GM23338 (cell line): ENCODE measurements around the gene POU2AF3.
A peak's percentile ranks its signal among the peaks of the same experiment; 100 is the strongest.

Experiments
- CREB1 ChIP-seq: fragments of 250-450 bp; sonication (Bioruptor Pico); IDR thresholded peaks from 2 replicates; pipeline ENCODE4 v1.5.0; 2020; ENCODE audit warnings: low read depth, mild to moderate bottlenecking, moderate library complexity
- EZH2 ChIP-seq: fragments of 200-600 bp; sonication (generic); IDR thresholded peaks from one replicate; pipeline ENCODE4 v1.8.0; 2017; ENCODE audit warnings: antibody characterized with exemption, mild to moderate bottlenecking, low read depth; ENCODE audit not compliant: unreplicated experiment
- POLR2AphosphoS5 ChIP-seq: IDR thresholded peaks from 2 replicates; pipeline ENCODE4 v1.6.1; 2016; ENCODE audit warnings: antibody characterized with exemption, low read depth
- TF ChIP-seq, protein P1 (sequence below), 2 experiments: fragments of 200-600 bp in 1 of 2; sonication (generic) in 1 of 2; conservative IDR thresholded peaks; 2 replicates each; pipeline versions ENCODE4 v1.5.1 to v1.6.1; 2016 to 2017; ENCODE audit warnings: antibody characterized with exemption in 2 of 2, low read depth in 2 of 2, mild to moderate bottlenecking in 2 of 2, moderate library complexity in 1 of 2
- TF ChIP-seq, protein P2 (sequence below): IDR thresholded peaks from one replicate; pipeline ENCODE4 v1.6.1; 2018; ENCODE audit warnings: antibody characterized with exemption; ENCODE audit not compliant: unreplicated experiment
- TF ChIP-seq, protein P3 (sequence below): IDR thresholded peaks from 2 replicates; pipeline ENCODE4 v1.6.1; 2016; ENCODE audit warnings: antibody characterized with exemption

DNA sequence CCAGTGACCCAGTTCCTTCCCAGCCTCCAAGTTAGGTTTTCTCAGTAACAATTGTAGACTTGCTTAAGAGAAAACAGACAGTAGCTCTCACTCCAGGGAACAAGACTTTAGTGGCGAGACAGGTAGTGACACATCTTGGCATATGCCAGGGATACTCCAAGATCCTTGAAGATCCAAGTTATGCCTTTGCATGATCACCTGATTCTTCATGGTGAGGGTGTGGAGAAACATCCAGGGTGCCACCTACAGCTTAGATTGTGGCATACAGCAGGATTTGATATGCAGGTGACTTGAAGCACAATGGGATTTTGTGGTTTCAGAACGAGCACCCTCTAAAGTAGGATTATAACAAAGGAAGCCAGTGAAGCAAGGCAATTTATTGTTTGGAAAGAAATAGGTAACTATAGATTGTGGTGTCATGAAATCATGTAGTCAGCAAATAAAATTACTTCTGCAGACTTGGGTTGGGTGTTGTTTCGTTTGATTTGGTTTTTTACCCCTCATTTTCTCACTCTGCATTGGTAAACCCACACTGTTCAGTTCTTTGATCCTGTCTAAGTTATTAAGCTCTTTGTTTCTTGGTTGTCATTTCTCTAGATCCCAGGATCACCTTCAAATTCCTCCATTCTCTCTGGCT is 9.2 kb downstream of the POU2AF3 start:
- TF ChIP-seq EZH2 (no peak), POLR2AphosphoS5 (no peak), CREB1 (CRISPR knock-in tag) (no peak)
- TF ChIP-seq, protein P1, sequence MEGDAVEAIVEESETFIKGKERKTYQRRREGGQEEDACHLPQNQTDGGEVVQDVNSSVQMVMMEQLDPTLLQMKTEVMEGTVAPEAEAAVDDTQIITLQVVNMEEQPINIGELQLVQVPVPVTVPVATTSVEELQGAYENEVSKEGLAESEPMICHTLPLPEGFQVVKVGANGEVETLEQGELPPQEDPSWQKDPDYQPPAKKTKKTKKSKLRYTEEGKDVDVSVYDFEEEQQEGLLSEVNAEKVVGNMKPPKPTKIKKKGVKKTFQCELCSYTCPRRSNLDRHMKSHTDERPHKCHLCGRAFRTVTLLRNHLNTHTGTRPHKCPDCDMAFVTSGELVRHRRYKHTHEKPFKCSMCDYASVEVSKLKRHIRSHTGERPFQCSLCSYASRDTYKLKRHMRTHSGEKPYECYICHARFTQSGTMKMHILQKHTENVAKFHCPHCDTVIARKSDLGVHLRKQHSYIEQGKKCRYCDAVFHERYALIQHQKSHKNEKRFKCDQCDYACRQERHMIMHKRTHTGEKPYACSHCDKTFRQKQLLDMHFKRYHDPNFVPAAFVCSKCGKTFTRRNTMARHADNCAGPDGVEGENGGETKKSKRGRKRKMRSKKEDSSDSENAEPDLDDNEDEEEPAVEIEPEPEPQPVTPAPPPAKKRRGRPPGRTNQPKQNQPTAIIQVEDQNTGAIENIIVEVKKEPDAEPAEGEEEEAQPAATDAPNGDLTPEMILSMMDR (conservative IDR thresholded peaks at IDR 0.05; ENCODE audit: low read depth in 2 of 2), result peak in 1 of 2 experiments; percentile 24; a peak in 1 of 4 replicates
- TF ChIP-seq, protein P2, sequence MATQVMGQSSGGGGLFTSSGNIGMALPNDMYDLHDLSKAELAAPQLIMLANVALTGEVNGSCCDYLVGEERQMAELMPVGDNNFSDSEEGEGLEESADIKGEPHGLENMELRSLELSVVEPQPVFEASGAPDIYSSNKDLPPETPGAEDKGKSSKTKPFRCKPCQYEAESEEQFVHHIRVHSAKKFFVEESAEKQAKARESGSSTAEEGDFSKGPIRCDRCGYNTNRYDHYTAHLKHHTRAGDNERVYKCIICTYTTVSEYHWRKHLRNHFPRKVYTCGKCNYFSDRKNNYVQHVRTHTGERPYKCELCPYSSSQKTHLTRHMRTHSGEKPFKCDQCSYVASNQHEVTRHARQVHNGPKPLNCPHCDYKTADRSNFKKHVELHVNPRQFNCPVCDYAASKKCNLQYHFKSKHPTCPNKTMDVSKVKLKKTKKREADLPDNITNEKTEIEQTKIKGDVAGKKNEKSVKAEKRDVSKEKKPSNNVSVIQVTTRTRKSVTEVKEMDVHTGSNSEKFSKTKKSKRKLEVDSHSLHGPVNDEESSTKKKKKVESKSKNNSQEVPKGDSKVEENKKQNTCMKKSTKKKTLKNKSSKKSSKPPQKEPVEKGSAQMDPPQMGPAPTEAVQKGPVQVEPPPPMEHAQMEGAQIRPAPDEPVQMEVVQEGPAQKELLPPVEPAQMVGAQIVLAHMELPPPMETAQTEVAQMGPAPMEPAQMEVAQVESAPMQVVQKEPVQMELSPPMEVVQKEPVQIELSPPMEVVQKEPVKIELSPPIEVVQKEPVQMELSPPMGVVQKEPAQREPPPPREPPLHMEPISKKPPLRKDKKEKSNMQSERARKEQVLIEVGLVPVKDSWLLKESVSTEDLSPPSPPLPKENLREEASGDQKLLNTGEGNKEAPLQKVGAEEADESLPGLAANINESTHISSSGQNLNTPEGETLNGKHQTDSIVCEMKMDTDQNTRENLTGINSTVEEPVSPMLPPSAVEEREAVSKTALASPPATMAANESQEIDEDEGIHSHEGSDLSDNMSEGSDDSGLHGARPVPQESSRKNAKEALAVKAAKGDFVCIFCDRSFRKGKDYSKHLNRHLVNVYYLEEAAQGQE, result no peak
- TF ChIP-seq, protein P3, sequence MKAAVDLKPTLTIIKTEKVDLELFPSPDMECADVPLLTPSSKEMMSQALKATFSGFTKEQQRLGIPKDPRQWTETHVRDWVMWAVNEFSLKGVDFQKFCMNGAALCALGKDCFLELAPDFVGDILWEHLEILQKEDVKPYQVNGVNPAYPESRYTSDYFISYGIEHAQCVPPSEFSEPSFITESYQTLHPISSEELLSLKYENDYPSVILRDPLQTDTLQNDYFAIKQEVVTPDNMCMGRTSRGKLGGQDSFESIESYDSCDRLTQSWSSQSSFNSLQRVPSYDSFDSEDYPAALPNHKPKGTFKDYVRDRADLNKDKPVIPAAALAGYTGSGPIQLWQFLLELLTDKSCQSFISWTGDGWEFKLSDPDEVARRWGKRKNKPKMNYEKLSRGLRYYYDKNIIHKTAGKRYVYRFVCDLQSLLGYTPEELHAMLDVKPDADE, result no peak
